Natural killer cell treated with Interleukin-12 subunit alpha and Interleukin-12 subunit beta and Interleukin-15 and Interleukin-18, amount 100 ng/mL, for 72 hours (primary cell): ENCODE data around the gene IL32. TPM values are rescaled to one million over a fixed set of nuclear protein-coding genes. Genes with fewer than 3 reads are reported as not detected.
A peak's percentile ranks its signal among the peaks of the same experiment; 100 is the strongest.
"Not testable (repeated sequence)": the region's sequence is repeated elsewhere in the genome, so short reads cannot be mapped to it uniquely, and the experiment has no call there.

Experiments used
- ATAC-seq, 2 donors: fragments of 150-1000 bp; cut with Tn5 transposase in 1 of 2; sonication (Bioruptor Pico), chemical (Tn5 transposase) in 1 of 2; 2 replicates each; pipeline ENCODE4 v1.10.0; 2021
- DNase-seq: peaks from one replicate; pipeline ENCODE4 v3.0.0; 2022; ENCODE audit warnings: low spot score
- H3K27ac Mint-ChIP-seq, 2 donors: 1 replicate in 1 of 2; 2 replicates in 1 of 2; pipeline ENCODE4 v1.8.0; 2022; ENCODE audit warnings: mixed read lengths in 2 of 2, mild to moderate bottlenecking in 1 of 2, moderate library complexity in 1 of 2
- H3K27me3 Mint-ChIP-seq, 2 donors: 1 replicate in 1 of 2; 2 replicates in 1 of 2; pipeline ENCODE4 v1.8.0; 2022; ENCODE audit warnings: mixed read lengths in 2 of 2
- H3K36me3 Mint-ChIP-seq: one replicate; pipeline ENCODE4 v1.8.0; 2022; ENCODE audit warnings: mixed read lengths
- H3K4me1 Mint-ChIP-seq, 2 donors: 1 replicate in 1 of 2; 2 replicates in 1 of 2; pipeline ENCODE4 v1.8.0; 2022; ENCODE audit warnings: low read depth in 2 of 2, mixed read lengths in 2 of 2, mild to moderate bottlenecking in 1 of 2
- H3K4me3 Mint-ChIP-seq: one replicate; pipeline ENCODE4 v1.8.0; 2022; ENCODE audit warnings: mixed read lengths
- H3K9me3 Mint-ChIP-seq: 2 replicates; pipeline ENCODE4 v1.8.0; 2022; ENCODE audit warnings: mixed read lengths
- total RNA-seq, 2 donors: library from RNA; stranded (reverse); gene quantifications; one replicate each; pipeline ENCODE4 v1.2.3, GENCODE V29; 2022

The IL32 gene
- total RNA-seq, 2 donors from 2014 or later = 678 to 1,235 TPM

- peaks cover 25% of the 10 kb centered on the region for H3K36me3 Mint-ChIP-seq
- H3K4me3 Mint-ChIP-seq = peak overlapping the region; percentile 69
- no peak for ATAC-seq
- peaks cover 8 to 9% of the 10 kb centered on the region in 2 donors for H3K27me3 Mint-ChIP-seq
- H3K27ac Mint-ChIP-seq = peak overlapping the region; percentile 82 to 92
- DNase-seq = no peak
- H3K9me3 Mint-ChIP-seq = no peaks in the 10 kb centered on the region
- peaks cover 54 to 62% of the 10 kb centered on the region in 2 donors for H3K4me1 Mint-ChIP-seq
Measured at GRCh38 chr16:3051009-3051408, 14.4 kb upstream of the IL32 start.

- peaks cover 8 to 9% of the 10 kb centered on the region in 2 donors for H3K27me3 Mint-ChIP-seq
- peak overlapping the region; percentile 82 to 92 for H3K27ac Mint-ChIP-seq
- no peak for ATAC-seq
- peaks cover 55 to 62% of the 10 kb centered on the region in 2 donors for H3K4me1 Mint-ChIP-seq
- H3K4me3 Mint-ChIP-seq = peak overlapping the region; percentile 69
- H3K9me3 Mint-ChIP-seq = no peaks in the 10 kb centered on the region
- peaks cover 25% of the 10 kb centered on the region for H3K36me3 Mint-ChIP-seq
- DNase-seq = no peak
Measured at GRCh38 chr16:3051494-3051893, 13.9 kb upstream of the IL32 start.

- H3K4me3 Mint-ChIP-seq = peak overlapping the region; percentile 69
- H3K36me3 Mint-ChIP-seq = peaks cover 31% of the 10 kb centered on the region
Measured at GRCh38 chr16:3052571-3053329, 12.7 kb upstream of the IL32 start.

DNA sequence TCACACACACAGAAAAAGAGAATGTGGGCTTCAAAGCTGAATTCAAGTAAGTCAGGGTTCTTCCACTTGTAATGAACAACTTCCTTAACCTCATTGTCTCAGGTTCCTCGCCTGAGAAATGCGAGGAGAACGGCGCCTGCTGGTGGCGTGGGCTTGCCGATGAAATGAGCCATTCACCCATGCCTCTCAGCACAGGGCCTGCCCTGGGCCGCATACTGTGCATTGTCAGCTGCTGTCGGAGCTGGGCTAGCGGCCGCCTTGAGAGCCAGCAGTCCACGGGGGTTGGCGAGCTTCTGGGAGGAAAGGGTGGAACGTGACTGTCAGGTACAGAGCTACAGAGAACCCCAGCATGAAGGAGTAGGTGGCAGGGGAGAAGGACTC, 12.1 kb upstream of the IL32 start:
- peaks cover 31% of the 10 kb centered on the region for H3K36me3 Mint-ChIP-seq
- H3K9me3 Mint-ChIP-seq, H3K27me3 Mint-ChIP-seq, DNase-seq: not testable (repeated sequence)
- ATAC-seq = peak; percentile 0 to 56
- peak overlapping the region; percentile 88 for H3K4me3 Mint-ChIP-seq
- H3K27ac Mint-ChIP-seq = peak overlapping the region; percentile 79 to 100
- H3K4me1 Mint-ChIP-seq = peaks cover 62 to 70% of the 10 kb centered on the region in 2 donors

More at GRCh38 chr16:3052571-3053329, 12.7 kb upstream of the IL32 start:
- not testable (repeated sequence) for DNase-seq, H3K9me3 Mint-ChIP-seq, H3K27me3 Mint-ChIP-seq
- H3K27ac Mint-ChIP-seq = peak overlapping the region; percentile 82 to 92
- H3K4me1 Mint-ChIP-seq = peaks cover 65 to 74% of the 10 kb centered on the region in 2 donors
- peak; percentile 51 to 69 for ATAC-seq

DNA sequence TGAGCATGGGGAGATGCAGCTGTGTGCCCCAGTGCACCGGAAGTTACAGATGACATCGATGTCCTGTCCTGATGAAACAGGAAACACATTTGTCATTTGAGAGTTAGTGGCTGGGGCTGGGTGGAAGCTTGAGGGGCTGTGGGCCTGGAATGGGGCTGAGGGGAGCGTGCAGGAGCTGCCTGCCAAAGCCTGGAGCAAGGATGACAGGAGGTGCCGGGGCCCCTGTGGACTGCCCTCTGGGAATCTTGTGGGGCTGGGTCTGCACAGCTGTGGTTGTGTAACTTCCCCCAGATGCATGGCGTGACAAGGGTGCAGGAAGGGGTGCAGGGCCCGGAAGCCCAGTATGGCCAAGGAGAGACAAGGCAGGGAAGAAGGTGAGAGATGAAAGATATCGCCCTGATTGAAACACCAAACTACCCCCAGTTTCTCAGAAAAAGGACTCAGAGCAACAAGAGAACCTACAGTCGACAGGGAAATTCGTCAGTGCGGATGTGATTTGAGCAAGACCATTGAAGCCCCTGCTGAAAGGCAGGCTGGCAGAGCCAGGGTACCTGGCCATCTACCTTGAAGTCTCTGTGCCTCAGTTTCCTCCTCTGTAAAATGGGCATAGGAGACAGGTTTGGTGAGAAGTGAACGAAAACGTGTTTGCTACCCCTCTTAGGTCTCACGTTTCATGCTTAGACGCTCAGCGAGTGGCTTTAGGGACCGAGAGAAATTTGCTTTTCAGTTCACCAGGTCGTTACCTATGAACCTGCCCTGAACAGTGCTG, 10.3 kb upstream of the IL32 start:
- H3K4me1 Mint-ChIP-seq = peaks cover 60 to 65% of the 10 kb centered on the region in 2 donors
- peak overlapping the region; percentile 88 for H3K4me3 Mint-ChIP-seq
- peaks cover 31% of the 10 kb centered on the region for H3K36me3 Mint-ChIP-seq
- H3K9me3 Mint-ChIP-seq = no peaks in the 10 kb centered on the region
- peak; percentile 81 for DNase-seq
- H3K27ac Mint-ChIP-seq = peak overlapping the region; percentile 94 to 100
- ATAC-seq = peak; percentile 34 to 49
- H3K27me3 Mint-ChIP-seq = no peaks in the 10 kb centered on the region

DNA sequence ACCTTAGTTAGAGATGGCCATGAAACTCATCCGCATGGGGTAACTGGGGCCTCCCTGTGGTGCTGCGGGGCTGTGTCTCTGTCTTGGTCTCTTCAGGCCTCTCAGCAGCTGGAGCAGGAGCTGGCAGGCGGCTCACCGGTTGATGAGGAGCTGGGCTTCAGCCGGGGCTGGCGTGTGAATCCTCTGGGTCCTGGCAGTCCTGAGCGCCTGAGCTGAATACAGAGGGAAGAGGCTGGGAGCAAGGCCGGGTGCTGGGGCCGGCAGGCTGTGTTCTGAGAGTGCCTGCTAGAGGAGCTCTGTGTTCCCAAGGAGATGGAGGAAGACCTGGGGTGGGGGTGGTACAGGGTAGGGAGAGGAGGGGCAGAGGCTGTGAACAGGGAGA, 9.7 kb upstream of the IL32 start:
- not testable (repeated sequence) for DNase-seq, ATAC-seq, H3K9me3 Mint-ChIP-seq, H3K27me3 Mint-ChIP-seq
- H3K36me3 Mint-ChIP-seq = peaks cover 31% of the 10 kb centered on the region
- H3K4me1 Mint-ChIP-seq = peaks cover 61 to 65% of the 10 kb centered on the region in 2 donors
- H3K27ac Mint-ChIP-seq = peak overlapping the region; percentile 94 to 100
- peak overlapping the region; percentile 88 for H3K4me3 Mint-ChIP-seq

DNA sequence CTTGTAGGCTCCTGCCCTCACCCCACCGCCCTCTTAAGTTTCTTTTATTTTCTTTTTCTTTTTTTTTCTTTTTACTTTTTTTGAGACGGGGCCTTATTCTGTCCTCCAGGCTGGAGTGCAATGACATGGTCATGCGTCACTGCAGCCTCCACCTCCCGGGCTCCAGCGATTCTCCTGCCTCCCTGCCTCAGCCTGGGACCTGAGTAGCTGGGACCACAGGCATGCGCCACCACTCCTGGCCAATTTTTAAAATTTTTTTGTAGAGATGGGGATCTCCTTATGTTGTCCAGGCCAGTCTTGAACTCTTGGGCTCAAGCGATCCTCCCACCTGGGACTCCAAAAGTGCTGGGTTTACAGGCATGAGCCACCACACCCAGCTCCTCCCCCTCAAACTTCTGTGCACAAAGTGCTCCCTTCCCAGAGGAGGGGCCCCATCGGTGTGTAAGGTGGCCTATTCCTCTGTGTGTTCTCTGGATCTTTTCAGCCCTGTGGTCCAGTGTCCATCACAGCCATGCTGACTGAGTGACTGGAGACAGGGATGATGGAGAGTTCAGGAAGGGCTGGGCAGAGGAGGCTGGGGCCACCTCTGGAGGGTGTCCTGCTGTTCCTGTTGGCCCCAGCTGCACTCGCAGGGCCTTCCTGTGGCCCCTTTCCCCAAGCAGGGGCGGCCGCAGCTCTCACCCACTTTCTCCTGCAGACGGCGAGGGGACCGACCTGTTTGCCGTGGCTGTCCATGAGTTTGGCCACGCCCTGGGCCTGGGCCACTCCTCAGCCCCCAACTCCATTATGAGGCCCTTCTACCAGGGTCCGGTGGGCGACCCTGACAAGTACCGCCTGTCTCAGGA, 8.9 kb upstream of the IL32 start:
- Mint-ChIP-seq H3K36me3 (peaks cover 31% of the 10 kb centered on the region), H3K27me3 (no peaks in the 10 kb centered on the region), H3K27ac (peak overlapping the region; percentile 94 to 100), H3K4me3 (peak overlapping the region; percentile 88), H3K4me1 (peaks cover 53 to 58% of the 10 kb centered on the region in 2 donors), H3K9me3 (no peaks in the 10 kb centered on the region)
- no peak for ATAC-seq
- no peak for DNase-seq

DNA sequence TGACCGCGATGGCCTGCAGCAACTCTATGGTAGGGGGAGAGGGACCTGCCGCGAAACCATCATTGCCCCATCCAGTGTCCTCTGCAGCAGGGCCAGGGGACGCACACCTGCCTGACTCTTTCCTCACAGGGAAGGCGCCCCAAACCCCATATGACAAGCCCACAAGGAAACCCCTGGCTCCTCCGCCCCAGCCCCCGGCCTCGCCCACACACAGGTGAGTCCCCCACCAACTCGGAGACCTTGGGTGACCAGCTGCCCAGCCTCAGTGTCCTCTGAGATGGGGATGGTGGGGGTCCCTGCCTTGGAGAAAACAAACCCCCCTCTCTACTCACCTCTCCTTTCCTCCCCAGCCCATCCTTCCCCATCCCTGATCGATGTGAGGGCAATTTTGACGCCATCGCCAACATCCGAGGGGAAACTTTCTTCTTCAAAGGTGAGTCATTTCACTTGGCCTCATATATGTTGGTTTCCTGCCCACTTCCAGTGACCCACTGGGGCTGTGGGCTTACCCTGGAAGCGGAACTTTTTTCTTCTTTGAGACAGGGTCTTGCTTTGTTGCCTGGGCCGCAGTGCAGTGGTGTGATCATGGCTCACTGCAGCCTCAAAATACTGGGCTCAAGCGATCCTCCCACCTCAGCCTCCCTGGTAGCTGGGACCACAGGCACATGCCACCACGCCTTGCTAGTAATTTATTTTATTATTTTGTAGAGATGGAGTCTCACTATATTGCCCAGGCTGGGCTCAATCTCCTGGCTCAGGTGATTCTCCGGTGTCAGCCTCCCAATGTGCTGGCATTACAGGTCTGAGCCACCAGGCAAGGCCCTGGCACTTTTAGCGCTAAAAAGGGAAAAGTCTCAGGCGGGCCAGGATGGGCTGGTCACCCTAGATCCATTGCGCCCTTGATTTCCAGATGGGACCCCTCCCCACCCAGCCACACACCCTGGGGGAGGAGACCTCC, 8.0 kb upstream of the IL32 start:
- no peak for DNase-seq
- no peaks in the 10 kb centered on the region for H3K9me3 Mint-ChIP-seq
- peak overlapping the region; percentile 94 to 100 for H3K27ac Mint-ChIP-seq
- no peak for ATAC-seq
- H3K27me3 Mint-ChIP-seq = no peaks in the 10 kb centered on the region
- peaks cover 24% of the 10 kb centered on the region for H3K36me3 Mint-ChIP-seq
- H3K4me1 Mint-ChIP-seq = peaks cover 52 to 55% of the 10 kb centered on the region in 2 donors
- H3K4me3 Mint-ChIP-seq = peak overlapping the region; percentile 88

- DNase-seq = peak; percentile 78
- Mint-ChIP-seq H3K4me1 (peaks cover 57 to 63% of the 10 kb centered on the region in 2 donors), H3K27ac (peak overlapping the region; percentile 99 to 100), H3K9me3 (no peaks in the 10 kb centered on the region), H3K4me3 (peak overlapping the region; percentile 89), H3K27me3 (no peaks in the 10 kb centered on the region), H3K36me3 (peaks cover 24% of the 10 kb centered on the region)
- ATAC-seq = peak; percentile 50 to 63
Measured at GRCh38 chr16:3058139-3059030, 7.1 kb upstream of the IL32 start.

- peak overlapping the region; percentile 92 to 99 for H3K27ac Mint-ChIP-seq
- ATAC-seq = peak; percentile 88 to 94
- H3K36me3 Mint-ChIP-seq = peaks cover 16% of the 10 kb centered on the region
- H3K27me3 Mint-ChIP-seq = no peaks in the 10 kb centered on the region
- peaks cover 55 to 61% of the 10 kb centered on the region in 2 donors for H3K4me1 Mint-ChIP-seq
- peak overlapping the region; percentile 89 for H3K4me3 Mint-ChIP-seq
- no peaks in the 10 kb centered on the region for H3K9me3 Mint-ChIP-seq
- DNase-seq = peak; percentile 97
Measured at GRCh38 chr16:3059041-3059722, 6.3 kb upstream of the IL32 start.

- DNase-seq (no peak), ATAC-seq (no peak)
- peak overlapping the region; percentile 89 for H3K4me3 Mint-ChIP-seq
- peaks cover 13% of the 10 kb centered on the region for H3K36me3 Mint-ChIP-seq
- H3K4me1 Mint-ChIP-seq = peaks cover 55% of the 10 kb centered on the region in 2 donors
- peak overlapping the region; percentile 92 to 99 for H3K27ac Mint-ChIP-seq
- H3K9me3 Mint-ChIP-seq = no peaks in the 10 kb centered on the region
- no peaks in the 10 kb centered on the region for H3K27me3 Mint-ChIP-seq
Measured at GRCh38 chr16:3059723-3060242, 5.7 kb upstream of the IL32 start.
